Body of pancreas (tissue), 4 donors: ENCODE measurements around the gene TLE1. TPM values are rescaled to one million over a fixed set of nuclear protein-coding genes. Genes with fewer than 3 reads are reported as not detected.

Experiments
- ATAC-seq: fragments of 150-250 bp; one replicate; pipeline ENCODE4 v1.9.1; 2016
- DNase-seq, 4 donors: peaks; one replicate each; pipeline ENCODE4 v3.0.0-alpha.2; 2019
- H3K27ac ChIP-seq, 4 donors: fragments of 200-600 bp; sonication (generic); 1 replicate in 3 of 4; 2 replicates in 1 of 4; pipeline versions ENCODE4 v1.5.1 to v1.6.1; 2016 to 2019; ENCODE audit warnings: mild to moderate bottlenecking in 1 of 4, mixed read lengths in 1 of 4, moderate library complexity in 1 of 4
- H3K27me3 ChIP-seq, 2 donors: fragments of 200-600 bp; sonication (generic); one replicate each; pipeline ENCODE4 v1.6.0; 2016; ENCODE audit warnings: mild to moderate bottlenecking in 1 of 2
- H3K36me3 ChIP-seq, 2 donors: fragments of 200-600 bp; sonication (generic); replicated peaks in 1 of 2; 2 replicates each; pipeline ENCODE4 v1.5.1; 2016; ENCODE audit warnings: low read depth in 2 of 2; ENCODE audit not compliant: insufficient read depth in 1 of 2
- H3K4me1 ChIP-seq: fragments of 200-600 bp; sonication (generic); one replicate; pipeline ENCODE4 v1.6.0; 2016
- H3K4me3 ChIP-seq, 2 donors: fragments of 200-600 bp; sonication (generic); 1 replicate in 1 of 2; 2 replicates in 1 of 2; pipeline ENCODE4 v1.5.1; 2016 to 2019
- H3K9me3 ChIP-seq, 3 donors: fragments of 200-600 bp; sonication (generic); 1 replicate in 2 of 3; 2 replicates in 1 of 3; pipeline ENCODE4 v1.5.1; 2016
- POLR2A ChIP-seq, 3 donors: fragments of 450-650 bp; IDR thresholded peaks; one replicate each; pipeline ENCODE4 v1.6.1; 2016; ENCODE audit warnings: antibody characterized with exemption in 3 of 3, mild to moderate bottlenecking in 2 of 3
- WGBS, 2 donors: methylation state at CpG; one replicate each; pipeline ENCODE4 v1.1.5; 2017; 5-methylcytosine and 5-hydroxymethylcytosine counted together
- intact Hi-C: fragments of 100-400 bp; cut with DNase I; formaldehyde crosslinking; loops from one replicate; pipeline ENCODE4 v1.15.1; 2023
- total RNA-seq, 2 donors: library from RNA; depleted of rRNA; stranded (reverse); fragments of >200 nt; gene quantifications; one replicate each; pipeline ENCODE4 v1.1.0, GENCODE V29; 2016
- TF ChIP-seq, protein P1 (sequence below), 7 experiments: fragments of 450-650 bp in 4 of 7; fragments of 200-600 bp in 3 of 7; sonication (generic) in 3 of 7; IDR thresholded peaks; one replicate each; pipeline ENCODE4 v1.5.1; 2016 to 2019; ENCODE audit warnings: antibody characterized with exemption in 7 of 7

Gene TLE1
- total RNA-seq, 2 donors from 2014 or later: 49.5 to 58.3 TPM

- Histone ChIP-seq H3K9me3 (peaks cover 0 to 4% (median 0%) of the 10 kb centered on the region in 3 donors), H3K4me1 (no peaks in the 10 kb centered on the region), H3K27ac (no peak overlapping the region), H3K27me3 (no peaks in the 10 kb centered on the region), H3K36me3 (peaks cover 4% of the 10 kb centered on the region in 2 donors), H3K4me3 (no peak overlapping the region)
- TF ChIP-seq, protein P1, sequence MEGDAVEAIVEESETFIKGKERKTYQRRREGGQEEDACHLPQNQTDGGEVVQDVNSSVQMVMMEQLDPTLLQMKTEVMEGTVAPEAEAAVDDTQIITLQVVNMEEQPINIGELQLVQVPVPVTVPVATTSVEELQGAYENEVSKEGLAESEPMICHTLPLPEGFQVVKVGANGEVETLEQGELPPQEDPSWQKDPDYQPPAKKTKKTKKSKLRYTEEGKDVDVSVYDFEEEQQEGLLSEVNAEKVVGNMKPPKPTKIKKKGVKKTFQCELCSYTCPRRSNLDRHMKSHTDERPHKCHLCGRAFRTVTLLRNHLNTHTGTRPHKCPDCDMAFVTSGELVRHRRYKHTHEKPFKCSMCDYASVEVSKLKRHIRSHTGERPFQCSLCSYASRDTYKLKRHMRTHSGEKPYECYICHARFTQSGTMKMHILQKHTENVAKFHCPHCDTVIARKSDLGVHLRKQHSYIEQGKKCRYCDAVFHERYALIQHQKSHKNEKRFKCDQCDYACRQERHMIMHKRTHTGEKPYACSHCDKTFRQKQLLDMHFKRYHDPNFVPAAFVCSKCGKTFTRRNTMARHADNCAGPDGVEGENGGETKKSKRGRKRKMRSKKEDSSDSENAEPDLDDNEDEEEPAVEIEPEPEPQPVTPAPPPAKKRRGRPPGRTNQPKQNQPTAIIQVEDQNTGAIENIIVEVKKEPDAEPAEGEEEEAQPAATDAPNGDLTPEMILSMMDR (IDR thresholded peaks at IDR 0.05): no peak
- TF ChIP-seq POLR2A (IDR thresholded peaks at IDR 0.05): no peak
- ATAC-seq (no peak), DNase-seq (no peak)
- WGBS, 2 donors: 79 to 92% methylated on average over 3 of the region's 3 CpGs
- intact Hi-C loops: no loop called here
Observed at GRCh38 chr9:81619353-81620001, 69.9 kb downstream of the TLE1 start.

GRCh38 chr9:81618923-81619322 is 70.4 kb downstream of the TLE1 start:
- Histone ChIP-seq H3K4me3 (no peak overlapping the region), H3K9me3 (no peaks in the 10 kb centered on the region), H3K27ac (no peak overlapping the region), H3K27me3 (no peaks in the 10 kb centered on the region), H3K36me3 (peaks cover 4% of the 10 kb centered on the region in 2 donors), H3K4me1 (no peaks in the 10 kb centered on the region)
- TF ChIP-seq, protein P1 (IDR thresholded peaks at IDR 0.05): no peak
- no peak for TF ChIP-seq POLR2A (IDR thresholded peaks at IDR 0.05)
- no peak for DNase-seq
- ATAC-seq: no peak
- intact Hi-C loops: no loop called here
- WGBS, 2 donors: 89% methylated on average over 1 of the region's 1 CpG

DNA sequence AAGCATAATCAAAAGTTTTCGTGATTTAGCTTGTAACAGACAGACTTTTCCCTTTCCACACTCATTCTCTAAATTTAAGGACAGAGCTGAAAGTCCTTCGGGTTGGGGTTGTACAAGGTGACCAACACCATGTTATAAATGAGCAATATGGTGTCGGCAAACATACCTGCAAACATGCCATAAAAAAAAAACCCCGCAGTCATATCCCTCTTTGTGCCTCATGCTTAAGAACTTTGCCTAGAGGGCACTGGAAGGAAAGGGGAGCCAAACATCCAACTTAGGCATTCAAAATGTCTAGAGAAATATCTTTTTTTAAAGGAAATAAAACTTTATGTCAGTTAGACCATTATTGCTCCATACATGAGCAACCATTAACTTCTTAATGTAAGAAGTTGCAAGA is 73.2 kb downstream of the TLE1 start:
- H3K9me3 ChIP-seq: no peaks in the 10 kb centered on the region
- TF ChIP-seq, protein P1 (IDR thresholded peaks at IDR 0.05): no peak
- no peak for TF ChIP-seq POLR2A (IDR thresholded peaks at IDR 0.05)
- DNase-seq: no peak
- H3K4me3 ChIP-seq: no peak overlapping the region
- 98% methylated on average over 4 of the region's 4 CpGs for WGBS, 2 donors
- peaks cover 4 to 8% of the 10 kb centered on the region in 2 donors for H3K36me3 ChIP-seq
- no peaks in the 10 kb centered on the region for H3K27me3 ChIP-seq
- H3K4me1 ChIP-seq: no peaks in the 10 kb centered on the region
- intact Hi-C loops: no loop called here
- H3K27ac ChIP-seq: no peak overlapping the region
- no peak for ATAC-seq

- ATAC-seq (no peak), DNase-seq (no peak)
- 94 to 97% methylated on average over 5 to 6 of the region's 6 CpGs for WGBS, 2 donors
- peaks cover 4 to 23% of the 10 kb centered on the region in 2 donors for H3K36me3 ChIP-seq
- no peaks in the 10 kb centered on the region for H3K27me3 ChIP-seq
- no peaks in the 10 kb centered on the region for H3K4me1 ChIP-seq
- TF ChIP-seq, protein P1 (IDR thresholded peaks at IDR 0.05): no peak
- no peak for TF ChIP-seq POLR2A (IDR thresholded peaks at IDR 0.05)
- H3K4me3 ChIP-seq: no peak overlapping the region
- H3K27ac ChIP-seq: peak overlapping the region in 1 of 4 donors; percentile 12
- intact Hi-C loops: no loop called here
- no peaks in the 10 kb centered on the region for H3K9me3 ChIP-seq
Observed at GRCh38 chr9:81614335-81614734, 75.0 kb downstream of the TLE1 start.
